Rectal smooth muscle tissue (tissue), 1 donor: ENCODE measurements around the gene RRP1B.

Experiments
- H3K27ac ChIP-seq: one replicate; pipeline ENCODE4 v1.7.0; 2013; ENCODE audit warnings: low read depth, low read length, inconsistent platforms
- H3K27me3 ChIP-seq: one replicate; pipeline ENCODE4 v1.7.0; 2013; ENCODE audit warnings: low read length; ENCODE audit not compliant: control insufficient read depth, insufficient read depth
- H3K36me3 ChIP-seq: one replicate; pipeline ENCODE4 v1.7.0; 2013; ENCODE audit warnings: low read length; ENCODE audit not compliant: control insufficient read depth, insufficient read depth
- H3K4me1 ChIP-seq: one replicate; pipeline ENCODE4 v1.7.0; 2013; ENCODE audit warnings: low read length; ENCODE audit not compliant: control insufficient read depth, insufficient read depth
- H3K4me3 ChIP-seq: one replicate; pipeline ENCODE4 v1.7.0; 2013; ENCODE audit warnings: low read length
- H3K9ac ChIP-seq: one replicate; pipeline ENCODE4 v1.7.0; 2013; ENCODE audit warnings: low read length

Gene RRP1B

GRCh38 chr21:43728467-43729390 is 69.4 kb downstream of the RRP1B start:
- peak overlapping the region; percentile 88 for H3K27ac ChIP-seq
- H3K9ac ChIP-seq = peak overlapping the region; percentile 33
- peak overlapping the region; percentile 66 for H3K4me3 ChIP-seq
- peaks cover 10% of the 10 kb centered on the region for H3K4me1 ChIP-seq
- no peaks in the 10 kb centered on the region for H3K27me3 ChIP-seq
- peaks cover under 1% of the 10 kb centered on the region for H3K36me3 ChIP-seq

GRCh38 chr21:43731476-43731875 is 72.1 kb downstream of the RRP1B start:
- Histone ChIP-seq H3K4me3 (no peak overlapping the region), H3K4me1 (peaks cover 10% of the 10 kb centered on the region)

GRCh38 chr21:43731891-43732711 is 72.7 kb downstream of the RRP1B start:
- Histone ChIP-seq H3K4me1 (peaks cover 10% of the 10 kb centered on the region), H3K27me3 (no peaks in the 10 kb centered on the region), H3K4me3 (no peak overlapping the region), H3K27ac (no peak overlapping the region), H3K36me3 (peaks cover 5% of the 10 kb centered on the region), H3K9ac (no peak overlapping the region)

More at GRCh38 chr21:43731476-43731875, 72.1 kb downstream of the RRP1B start:
- no peak overlapping the region for H3K27ac ChIP-seq
- no peak overlapping the region for H3K9ac ChIP-seq
- no peaks in the 10 kb centered on the region for H3K27me3 ChIP-seq
- peaks cover 5% of the 10 kb centered on the region for H3K36me3 ChIP-seq

- Histone ChIP-seq H3K36me3 (peaks cover 5% of the 10 kb centered on the region), H3K27ac (no peak overlapping the region), H3K4me3 (no peak overlapping the region), H3K4me1 (peaks cover 2% of the 10 kb centered on the region), H3K9ac (no peak overlapping the region), H3K27me3 (no peaks in the 10 kb centered on the region)
Measured at GRCh38 chr21:43733060-43733459, 73.7 kb downstream of the RRP1B start.

GRCh38 chr21:43733529-43734071 is 74.2 kb downstream of the RRP1B start:
- Histone ChIP-seq H3K9ac (no peak overlapping the region), H3K27me3 (no peaks in the 10 kb centered on the region), H3K27ac (no peak overlapping the region), H3K4me1 (no peaks in the 10 kb centered on the region), H3K36me3 (peaks cover 5% of the 10 kb centered on the region), H3K4me3 (no peak overlapping the region)

GRCh38 chr21:43734131-43734927 is 75.0 kb downstream of the RRP1B start:
- Histone ChIP-seq H3K4me1 (no peaks in the 10 kb centered on the region), H3K36me3 (peaks cover 5% of the 10 kb centered on the region), H3K4me3 (no peak overlapping the region), H3K27ac (no peak overlapping the region), H3K27me3 (no peaks in the 10 kb centered on the region), H3K9ac (no peak overlapping the region)

- H3K4me1 ChIP-seq = no peaks in the 10 kb centered on the region
Measured at GRCh38 chr21:43734928-43735229, 75.5 kb downstream of the RRP1B start.

GRCh38 chr21:43735236-43736091 is 76.1 kb downstream of the RRP1B start:
- H3K27ac ChIP-seq = no peak overlapping the region
- H3K9ac ChIP-seq = no peak overlapping the region
- H3K4me1 ChIP-seq = no peaks in the 10 kb centered on the region

More at GRCh38 chr21:43734928-43735229, 75.5 kb downstream of the RRP1B start:
- H3K4me3 ChIP-seq = no peak overlapping the region
- H3K27ac ChIP-seq = no peak overlapping the region
- H3K27me3 ChIP-seq = no peaks in the 10 kb centered on the region
- peaks cover 5% of the 10 kb centered on the region for H3K36me3 ChIP-seq
- no peak overlapping the region for H3K9ac ChIP-seq

GRCh38 chr21:43736224-43736883 is 77.0 kb downstream of the RRP1B start:
- Histone ChIP-seq H3K4me3 (no peak overlapping the region), H3K27ac (no peak overlapping the region), H3K27me3 (no peaks in the 10 kb centered on the region), H3K9ac (no peak overlapping the region), H3K36me3 (peaks cover 5% of the 10 kb centered on the region), H3K4me1 (no peaks in the 10 kb centered on the region)

More at GRCh38 chr21:43735236-43736091, 76.1 kb downstream of the RRP1B start:
- Histone ChIP-seq H3K36me3 (peaks cover 5% of the 10 kb centered on the region), H3K4me3 (no peak overlapping the region), H3K27me3 (no peaks in the 10 kb centered on the region)

GRCh38 chr21:43737158-43737950 is 78.0 kb downstream of the RRP1B start:
- no peaks in the 10 kb centered on the region for H3K4me1 ChIP-seq
- H3K4me3 ChIP-seq = no peak overlapping the region
- H3K9ac ChIP-seq = no peak overlapping the region
- H3K27me3 ChIP-seq = no peaks in the 10 kb centered on the region
- no peak overlapping the region for H3K27ac ChIP-seq
- peaks cover 5% of the 10 kb centered on the region for H3K36me3 ChIP-seq
